Measurements from ENCODE around the gene VPS37D. TPM values are rescaled to one million over a fixed set of nuclear protein-coding genes. Genes with fewer than 3 reads are reported as not detected.

VPS37D gene
- total RNA-seq, 1 experiment from 2014 or later = 4.4 TPM

DNA sequence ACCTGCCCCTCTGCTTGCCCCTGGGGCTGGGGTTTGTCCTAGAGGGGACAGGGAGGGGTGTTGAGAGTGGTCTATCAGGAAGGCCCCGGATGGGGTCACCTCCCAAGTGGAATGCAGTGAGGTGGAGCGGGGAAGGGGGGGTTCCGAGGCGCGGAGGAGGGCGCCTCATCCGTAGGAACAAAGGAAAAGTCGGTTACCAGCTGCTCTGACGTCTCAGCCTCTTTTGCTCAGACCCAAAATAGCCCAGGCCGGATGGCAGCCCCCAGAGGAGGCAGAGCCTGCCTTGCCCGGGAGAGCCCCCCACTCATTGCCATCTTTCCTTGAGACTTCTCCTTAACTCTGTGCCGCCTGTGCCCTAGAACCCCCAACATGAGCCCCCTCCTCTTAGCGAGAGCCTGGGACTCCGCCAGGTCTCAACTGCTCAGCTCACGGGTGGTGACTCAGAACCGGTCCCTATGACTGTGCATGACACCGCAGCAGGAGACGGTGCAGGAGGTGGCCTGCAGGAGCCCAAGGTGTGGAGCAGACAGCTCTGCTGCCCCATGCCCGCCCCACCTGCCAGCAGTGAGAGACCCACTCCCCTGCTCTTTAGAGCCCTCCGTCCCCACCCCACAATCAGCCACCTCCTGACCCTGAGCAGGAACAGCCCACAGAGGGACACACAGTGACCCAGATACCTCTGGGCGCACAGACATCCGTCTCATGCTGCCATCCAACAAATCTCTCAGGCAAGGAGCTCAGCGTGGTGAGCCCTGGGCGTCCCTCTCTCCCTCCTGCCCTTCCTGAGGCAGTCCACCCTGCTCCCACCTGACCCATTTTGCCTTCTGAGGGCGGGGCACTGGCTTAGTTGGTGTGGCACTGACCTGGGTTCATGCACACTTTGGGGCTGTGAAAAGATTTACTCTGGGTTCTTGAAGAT lies 38.8 kb downstream of the VPS37D start:
- no TSS peak for BruUV-seq (replicated peaks)
- ATAC-seq (peak; percentile 65), DNase-seq (ENCODE audit: low read depth, low spot score) (peak; percentile 89)
- H3K36me3 ChIP-seq (ENCODE audit: control insufficient read depth, insufficient read depth, low read length) = no peaks in the 10 kb centered on the region; the same call in 1 of the 2 replicates
- intact Hi-C loops (cut with micrococcal nuclease; ENCODE audit: unreplicated experiment) (no loop called here), in situ Hi-C loops (cut with HindIII; ENCODE audit: low pct_unique_long_range_greater_than_20kb, low sequenced_read_pairs) (no loop called here)
- CTCF ChIA-PET = interaction anchor here (0.6 to 1.1 kb wide), 2 partner anchors 8 to 386 kb away, joined by 3 to 6 read pairs; no protein-coding TSS in a partner anchor
- peak overlapping the region; percentile 93 for H3K27ac ChIP-seq (ENCODE audit: low read length)
- TF ChIP-seq REST (IDR thresholded peaks at IDR 0.05; ENCODE audit: insufficient read depth in 1 of 2, low read depth in 2 of 2, low read length in 1 of 2) (no peak), POLR2AphosphoS5 (IDR thresholded peaks at IDR 0.05; ENCODE audit: low read depth, low read length) (peak; percentile 64), SIN3A (IDR thresholded peaks at IDR 0.05; ENCODE audit: borderline replicate concordance, insufficient read depth, low read depth, low read length) (no peak), TCF7L2 (IDR thresholded peaks at IDR 0.05; ENCODE audit: low read depth, low read length) (peak; percentile 24; the same call in 1 of the 2 replicates)
- TF ChIP-seq, protein P1, sequence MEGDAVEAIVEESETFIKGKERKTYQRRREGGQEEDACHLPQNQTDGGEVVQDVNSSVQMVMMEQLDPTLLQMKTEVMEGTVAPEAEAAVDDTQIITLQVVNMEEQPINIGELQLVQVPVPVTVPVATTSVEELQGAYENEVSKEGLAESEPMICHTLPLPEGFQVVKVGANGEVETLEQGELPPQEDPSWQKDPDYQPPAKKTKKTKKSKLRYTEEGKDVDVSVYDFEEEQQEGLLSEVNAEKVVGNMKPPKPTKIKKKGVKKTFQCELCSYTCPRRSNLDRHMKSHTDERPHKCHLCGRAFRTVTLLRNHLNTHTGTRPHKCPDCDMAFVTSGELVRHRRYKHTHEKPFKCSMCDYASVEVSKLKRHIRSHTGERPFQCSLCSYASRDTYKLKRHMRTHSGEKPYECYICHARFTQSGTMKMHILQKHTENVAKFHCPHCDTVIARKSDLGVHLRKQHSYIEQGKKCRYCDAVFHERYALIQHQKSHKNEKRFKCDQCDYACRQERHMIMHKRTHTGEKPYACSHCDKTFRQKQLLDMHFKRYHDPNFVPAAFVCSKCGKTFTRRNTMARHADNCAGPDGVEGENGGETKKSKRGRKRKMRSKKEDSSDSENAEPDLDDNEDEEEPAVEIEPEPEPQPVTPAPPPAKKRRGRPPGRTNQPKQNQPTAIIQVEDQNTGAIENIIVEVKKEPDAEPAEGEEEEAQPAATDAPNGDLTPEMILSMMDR (IDR thresholded peaks at IDR 0.05) = no peak
- POLR2A ChIA-PET = interaction anchor here (0.5 to 0.6 kb wide), 3 partner anchors 54 to 440 kb away, joined by 5 to 24 read pairs (median 5); no protein-coding TSS in a partner anchor
- H3K4me3 ChIP-seq (ENCODE audit: low read depth in 2 of 2, low read length in 2 of 2) = peak overlapping the region in 1 of 2 experiments; percentile 4; a peak in 2 of 4 replicates
- H3K9me3 ChIP-seq (ENCODE audit: control insufficient read depth, insufficient read depth, low read depth, low read length) = no peaks in the 10 kb centered on the region
- H3K4me1 ChIP-seq (ENCODE audit: control insufficient read depth, insufficient read depth, low read length) = peaks cover 82% of the 10 kb centered on the region
- no peaks in the 10 kb centered on the region for H3K27me3 ChIP-seq (ENCODE audit: control insufficient read depth, insufficient read depth, low read length)

DNA sequence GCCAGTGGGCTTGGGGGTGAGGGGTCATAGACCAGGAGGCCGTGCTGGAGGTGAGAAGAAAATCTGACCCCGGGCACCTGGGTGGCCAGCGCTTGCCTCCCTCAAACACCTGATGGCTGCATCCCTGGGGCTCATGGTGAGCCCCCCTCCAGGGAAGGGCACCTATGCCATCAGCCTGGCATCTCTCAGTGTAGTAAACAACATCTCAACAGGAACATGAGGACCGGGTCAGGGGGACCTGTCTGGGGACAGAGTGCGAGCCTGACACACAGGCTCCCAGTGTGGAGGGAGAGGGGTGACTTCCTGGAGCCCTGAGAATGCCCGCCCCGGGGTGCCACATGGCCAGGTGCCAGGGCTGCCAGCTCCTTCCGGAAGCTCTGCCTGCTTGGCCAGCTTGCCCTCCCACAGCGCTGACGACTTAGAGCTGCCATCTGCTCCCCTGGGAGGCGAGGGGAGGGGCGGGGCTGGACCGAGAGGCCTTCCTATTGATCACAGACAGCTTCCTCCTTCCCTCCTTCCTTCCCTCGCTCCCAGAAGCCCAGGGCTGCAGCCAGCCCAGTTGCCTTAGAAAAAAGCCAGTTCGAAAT lies 39.5 kb downstream of the VPS37D start:
- peak overlapping the region; percentile 93 for H3K27ac ChIP-seq (ENCODE audit: low read length)
- ATAC-seq (peak; percentile 30), DNase-seq (ENCODE audit: low read depth, low spot score) (no peak)
- H3K27me3 ChIP-seq (ENCODE audit: control insufficient read depth, insufficient read depth, low read length) = no peaks in the 10 kb centered on the region
- POLR2A ChIA-PET = interaction anchor here (0.5 to 0.6 kb wide), 2 partner anchors 88 to 439 kb away, joined by 5 to 24 read pairs; no protein-coding TSS in a partner anchor
- no peaks in the 10 kb centered on the region for H3K9me3 ChIP-seq (ENCODE audit: control insufficient read depth, insufficient read depth, low read depth, low read length)
- BruUV-seq (replicated peaks) = no TSS peak
- intact Hi-C loops (cut with micrococcal nuclease; ENCODE audit: unreplicated experiment) = no loop called here
- peak overlapping the region in 1 of 2 experiments; percentile 4; a peak in 1 of 4 replicates for H3K4me3 ChIP-seq (ENCODE audit: low read depth in 2 of 2, low read length in 2 of 2)
- H3K36me3 ChIP-seq (ENCODE audit: control insufficient read depth, insufficient read depth, low read length) = no peaks in the 10 kb centered on the region; the same call in 1 of the 2 replicates
- TF ChIP-seq TCF7L2 (IDR thresholded peaks at IDR 0.05; ENCODE audit: low read depth, low read length) = no peak
- no peak for TF ChIP-seq SIN3A (IDR thresholded peaks at IDR 0.05; ENCODE audit: borderline replicate concordance, insufficient read depth, low read depth, low read length)
- CTCF ChIA-PET = interaction anchor here (1.1 kb wide), 1 partner anchor 9 kb away, joined by 6 read pairs; no protein-coding TSS in a partner anchor
- H3K4me1 ChIP-seq (ENCODE audit: control insufficient read depth, insufficient read depth, low read length) = peaks cover 87% of the 10 kb centered on the region
- in situ Hi-C loops (cut with HindIII; ENCODE audit: low pct_unique_long_range_greater_than_20kb, low sequenced_read_pairs) = no loop called here
